ENCODE data around the gene DNAL1.
"Not testable (repeated sequence)": the region's sequence is repeated elsewhere in the genome, so short reads cannot be mapped to it uniquely, and the experiment has no call there.

The DNAL1 gene

DNA sequence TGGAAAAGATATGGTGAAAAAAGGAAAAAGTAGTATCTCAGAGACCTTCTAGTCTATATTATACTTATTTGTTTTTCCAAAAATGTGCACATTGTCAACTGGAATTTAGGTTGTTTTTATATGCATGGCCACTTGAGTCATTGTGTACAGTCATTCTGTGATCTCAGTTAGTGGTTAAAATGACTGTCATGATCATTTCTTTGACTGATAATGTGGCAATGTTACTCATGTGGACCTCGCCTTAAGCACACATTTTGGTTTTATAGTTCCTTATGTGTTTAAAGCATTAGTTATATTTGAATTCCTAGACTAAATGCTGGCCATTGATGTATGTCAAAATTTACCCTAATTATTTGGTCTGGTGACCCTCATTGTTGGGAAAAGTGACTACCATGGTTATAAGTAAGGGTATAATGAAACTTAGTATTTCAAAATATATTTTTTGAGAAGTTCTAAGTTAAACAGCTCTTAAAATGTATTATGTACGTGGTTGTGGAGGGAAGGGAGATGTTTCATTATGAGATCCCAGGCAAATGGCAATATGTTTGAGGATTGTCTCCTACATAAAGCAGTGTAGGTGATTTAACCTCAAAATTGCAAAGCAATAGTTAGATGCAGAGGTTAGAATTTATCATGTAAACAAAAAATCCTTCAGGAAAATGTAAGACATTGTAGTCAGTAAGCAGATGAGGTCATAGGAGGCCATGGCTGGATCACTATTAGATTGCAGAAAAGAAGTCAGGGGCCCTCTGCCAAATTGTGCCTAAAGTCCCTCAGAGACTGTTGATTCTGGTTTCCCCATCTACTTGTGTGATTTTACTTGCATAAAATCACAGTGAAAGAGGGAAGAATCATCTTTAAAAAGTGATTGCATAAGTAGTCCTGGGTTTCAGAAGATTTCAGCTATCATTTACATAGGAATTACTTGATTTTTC lies 51.9 kb downstream of the DNAL1 start:
- DNase-seq (ENCODE audit: low read depth in 1 of 2, low spot score in 1 of 2) = no peak

DNA sequence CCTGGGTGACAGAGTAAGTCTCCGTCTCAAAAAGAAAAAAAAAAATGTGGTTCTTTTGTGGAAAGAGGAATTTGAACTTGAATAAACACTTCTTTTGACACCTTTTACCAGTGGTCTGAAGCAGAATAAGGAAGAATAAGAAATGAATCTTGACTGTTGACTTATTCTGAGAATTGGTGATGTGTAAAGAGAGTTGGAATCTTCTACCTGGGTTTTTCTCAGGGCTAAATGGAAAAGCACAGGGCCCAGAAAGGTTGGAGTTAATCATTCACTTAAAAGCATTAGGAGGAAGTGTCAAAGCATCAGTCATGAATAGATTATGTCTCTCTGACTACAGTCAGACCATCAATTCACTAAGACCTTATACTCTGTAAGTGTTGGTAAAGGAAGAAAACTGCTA lies 55.5 kb downstream of the DNAL1 start:
- DNase-seq (ENCODE audit: low read depth in 1 of 2, low spot score in 1 of 2) = no peak

DNA sequence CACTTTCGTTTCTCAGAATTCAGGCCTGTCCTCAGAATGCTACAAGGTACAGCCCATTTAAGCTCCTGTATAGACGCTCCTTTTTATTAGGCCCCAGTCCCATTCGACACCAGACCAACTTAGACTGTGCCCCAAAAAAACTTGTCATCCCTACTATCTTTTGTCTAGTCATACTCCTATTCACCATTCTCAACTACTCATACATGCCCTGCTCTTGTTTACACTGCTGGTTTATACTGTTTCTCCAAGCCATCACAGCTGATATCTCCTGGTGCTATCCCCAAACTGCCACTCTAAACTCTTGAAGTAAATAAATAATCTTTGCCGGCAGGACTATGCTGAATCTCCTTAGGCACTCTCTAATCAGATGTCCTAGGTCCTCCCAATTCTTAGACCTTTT lies 63.3 kb downstream of the DNAL1 start:
- not testable (repeated sequence) for DNase-seq (ENCODE audit: low read depth in 1 of 2, low spot score in 1 of 2)

DNA sequence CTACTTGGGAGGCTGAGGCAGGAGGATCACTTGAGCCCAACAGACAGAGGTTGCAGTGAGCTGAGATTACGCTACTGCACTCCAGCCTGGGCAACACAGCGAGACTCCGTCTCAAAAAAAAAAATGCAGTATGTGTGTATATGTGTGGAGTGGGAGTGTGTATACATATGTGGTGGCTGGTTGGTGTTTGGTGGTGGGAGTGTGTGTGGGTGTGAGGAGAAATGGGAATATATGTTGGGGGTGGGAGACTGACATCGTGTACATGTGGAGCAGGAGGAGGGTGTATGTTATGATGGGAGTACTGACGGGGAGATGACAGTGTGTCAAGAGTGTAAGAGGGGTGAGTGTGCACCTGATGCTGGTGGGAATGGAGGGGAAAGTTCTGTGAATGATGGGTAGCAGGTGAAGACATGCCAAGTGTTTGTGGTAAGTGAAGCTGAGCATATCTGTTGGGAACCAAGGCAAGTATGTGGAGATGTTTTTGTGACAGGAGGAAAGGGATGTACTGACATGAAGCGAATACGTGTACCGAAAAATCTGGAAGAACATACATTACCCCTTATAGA lies 65.2 kb downstream of the DNAL1 start:
- DNase-seq (ENCODE audit: low read depth in 1 of 2, low spot score in 1 of 2) = no peak

DNA sequence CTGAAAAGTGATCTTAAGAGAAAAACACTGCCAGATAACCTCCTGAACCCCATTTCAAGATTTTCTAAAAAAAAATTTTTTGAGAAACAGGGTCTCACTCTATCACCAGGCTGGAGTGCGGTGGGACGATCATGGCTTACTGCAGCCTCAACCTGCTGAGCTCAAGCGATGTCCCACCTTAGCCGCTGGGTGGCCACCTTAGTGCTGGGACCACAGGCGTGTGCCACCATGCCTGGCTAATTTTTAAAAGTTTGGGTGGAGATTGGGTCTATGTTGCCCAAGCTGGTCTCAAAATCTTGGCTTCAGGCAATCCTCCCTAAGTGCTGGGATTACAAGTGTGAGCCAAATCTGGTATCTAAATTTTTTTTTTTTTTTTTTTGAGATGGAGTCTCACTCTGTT lies 66.0 kb downstream of the DNAL1 start:
- DNase-seq (ENCODE audit: low read depth in 1 of 2, low spot score in 1 of 2) = no peak

DNA sequence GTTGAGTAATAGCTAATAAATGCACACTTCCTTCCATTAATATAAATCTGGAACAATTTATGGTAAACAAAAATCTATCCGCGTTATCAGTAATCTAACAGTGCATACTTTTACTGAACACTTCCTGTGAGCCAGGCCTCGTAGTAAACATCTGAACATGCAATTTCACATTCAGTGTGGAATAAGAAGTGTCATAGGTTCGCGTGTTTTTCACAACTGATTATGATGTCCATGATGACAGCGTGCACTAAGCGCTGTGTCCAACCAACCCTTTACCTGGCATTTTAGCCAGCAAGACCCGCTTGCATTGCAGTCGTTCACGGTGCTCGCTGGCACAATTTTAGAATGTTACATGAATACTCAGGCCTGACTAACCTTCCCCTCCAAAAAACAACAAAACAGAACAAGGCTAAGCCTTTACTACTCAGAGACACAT lies 67.3 kb downstream of the DNAL1 start:
- DNase-seq (ENCODE audit: low read depth in 1 of 2, low spot score in 1 of 2) = no peak

DNA sequence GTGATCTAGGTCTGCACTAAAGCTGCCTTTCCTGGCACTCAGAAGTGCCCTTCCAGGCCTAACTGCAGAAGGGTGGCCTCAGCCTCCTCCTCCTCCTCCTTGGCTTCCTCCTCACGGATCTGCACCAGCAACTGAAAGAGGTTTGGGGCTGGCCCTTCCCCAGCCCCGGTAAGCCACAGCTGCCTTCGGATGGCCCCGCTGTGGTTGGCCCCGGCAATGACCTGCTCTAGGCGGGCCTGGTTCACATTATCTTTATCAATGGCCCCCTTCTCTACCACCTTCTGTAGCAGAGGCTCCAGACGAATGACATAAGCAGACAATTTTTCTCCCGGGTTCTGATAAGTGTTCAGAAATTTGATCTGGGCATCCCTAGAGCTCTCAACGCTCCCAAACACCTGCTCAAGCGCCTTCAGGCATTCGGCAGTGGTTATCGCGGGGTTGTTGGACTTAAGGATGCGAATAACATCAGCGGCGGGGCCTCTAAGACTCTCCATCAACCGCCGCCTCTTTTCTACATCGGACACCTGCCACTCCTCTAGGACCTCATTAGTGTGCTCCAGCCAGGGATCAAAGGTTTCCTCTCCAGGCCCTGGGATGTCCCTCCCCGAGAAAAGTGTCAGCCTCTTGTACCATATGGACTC lies 67.9 kb downstream of the DNAL1 start:
- DNase-seq (ENCODE audit: low read depth in 1 of 2, low spot score in 1 of 2) = no peak

DNA sequence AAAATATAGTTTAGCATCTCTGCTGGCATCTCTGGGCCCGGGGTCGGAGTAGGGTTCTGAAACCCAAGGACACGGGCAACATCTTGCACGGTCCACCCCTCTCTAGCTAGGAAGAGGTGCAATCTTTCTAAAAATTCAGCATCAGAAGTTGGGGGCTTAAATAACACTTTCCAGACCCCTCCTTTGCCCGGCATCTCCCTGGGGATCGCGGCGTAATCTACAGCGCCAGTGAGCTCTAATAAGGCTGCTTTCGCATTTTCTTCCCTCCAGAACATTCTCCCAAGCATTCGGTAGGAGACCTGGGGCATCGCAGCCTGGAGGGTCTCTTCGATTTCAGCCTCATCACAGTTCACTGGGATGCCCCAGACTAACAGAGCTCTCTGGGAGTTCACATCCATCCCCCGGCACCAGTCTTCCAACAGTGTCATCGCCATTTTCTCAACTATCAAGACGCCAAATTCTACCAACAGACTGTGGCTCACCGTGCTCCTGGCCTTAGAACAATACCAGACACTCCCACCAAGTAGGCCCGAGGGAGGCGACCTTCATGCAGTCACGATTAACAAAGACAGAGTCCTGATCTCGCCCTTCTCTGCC lies 68.5 kb downstream of the DNAL1 start:
- no peak for DNase-seq (ENCODE audit: low read depth in 1 of 2, low spot score in 1 of 2)

DNA sequence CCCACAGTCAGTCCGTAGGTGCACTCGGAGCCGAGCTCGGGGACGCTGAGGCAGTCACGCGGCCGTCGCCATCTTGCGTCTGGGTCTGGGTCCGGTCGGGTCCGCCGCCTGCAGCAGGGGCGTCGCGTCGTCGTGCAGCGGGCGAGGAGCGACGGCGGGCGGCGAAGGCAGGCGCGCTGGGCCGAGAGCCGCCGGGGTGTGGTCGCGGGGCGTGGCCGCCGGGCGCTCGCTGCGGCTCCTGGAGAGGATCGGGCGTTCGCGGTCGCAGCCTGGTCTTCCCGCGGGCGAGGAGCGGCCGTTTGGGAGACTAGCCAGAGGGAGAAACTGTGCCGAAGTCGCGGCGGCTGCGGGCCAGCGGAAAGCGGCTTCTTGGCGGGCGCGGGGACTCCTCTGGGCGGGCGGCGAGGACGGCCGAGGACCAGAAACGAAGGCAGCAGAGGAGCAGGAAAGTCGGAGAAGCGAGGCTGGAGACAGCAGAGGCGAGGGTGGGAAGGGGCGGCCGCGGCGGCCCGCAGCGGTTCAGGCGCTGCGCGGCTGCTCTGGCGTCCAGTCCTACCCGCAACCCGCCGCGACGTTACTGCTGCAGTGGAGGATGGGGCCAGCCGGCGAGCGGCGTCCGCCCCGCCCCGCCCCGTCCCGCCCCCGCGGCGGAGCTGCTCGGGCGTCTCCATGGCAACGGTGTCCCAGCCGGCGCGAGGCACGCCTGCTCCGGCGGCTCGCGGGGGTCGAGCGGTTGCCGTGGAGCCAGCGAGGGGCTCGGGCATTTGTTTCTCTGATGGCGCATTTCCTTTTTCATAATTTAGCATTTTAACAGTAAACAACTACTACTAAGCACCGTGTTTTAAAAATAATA lies 69.2 kb downstream of the DNAL1 start, which contains the start of gene PNMA1:
TSS of gene PNMA1 (minus strand) at position 582 of the 853 bp plus-strand sequence. CDS start 745 bp downstream, outside the sequence.
- DNase-seq (ENCODE audit: low read depth in 1 of 2, low spot score in 1 of 2) = peak; percentile 73 to 77

DNA sequence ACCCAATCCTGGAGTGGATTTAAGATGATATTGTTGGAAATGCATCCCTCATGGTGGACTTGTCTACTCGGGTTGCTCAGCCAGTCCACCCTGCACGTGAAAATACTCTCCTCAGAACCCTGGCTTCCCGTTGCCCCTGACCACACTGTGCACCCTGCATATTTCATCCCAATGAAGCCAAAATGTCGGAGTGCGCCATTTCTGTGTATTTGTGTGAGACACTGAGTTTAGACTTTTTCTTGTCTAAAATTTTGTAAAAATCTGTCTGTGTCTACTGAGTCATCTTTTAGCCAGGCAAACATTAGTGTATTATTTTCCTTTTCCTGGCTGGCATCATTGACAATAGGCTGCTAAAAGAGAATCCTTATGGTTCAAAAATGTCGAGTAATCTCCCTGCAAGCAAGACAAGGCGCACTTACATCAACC lies 69.9 kb downstream of the DNAL1 start:
- DNase-seq (ENCODE audit: low read depth in 1 of 2, low spot score in 1 of 2) = no peak

DNA sequence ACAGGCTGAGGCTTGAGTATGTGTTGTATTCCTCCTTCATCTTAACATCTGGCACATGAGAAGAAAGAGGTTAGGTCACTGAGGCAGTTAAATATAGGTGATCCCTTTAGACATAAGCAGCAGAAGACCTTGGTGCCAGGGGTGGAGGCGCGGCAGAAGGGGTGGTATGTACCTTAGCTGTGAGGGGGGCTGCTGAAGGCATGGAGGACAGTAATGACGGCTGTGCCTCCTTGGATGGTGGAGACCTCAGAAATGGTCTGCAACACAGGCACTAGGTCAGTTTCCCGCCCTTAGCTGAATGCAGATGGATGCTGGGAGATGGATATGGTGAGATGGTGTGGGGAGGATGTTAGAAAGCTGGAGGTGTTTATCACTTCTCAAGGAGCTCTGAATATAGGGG lies 70.9 kb downstream of the DNAL1 start:
- DNase-seq (ENCODE audit: low read depth in 1 of 2, low spot score in 1 of 2) = no peak

DNA sequence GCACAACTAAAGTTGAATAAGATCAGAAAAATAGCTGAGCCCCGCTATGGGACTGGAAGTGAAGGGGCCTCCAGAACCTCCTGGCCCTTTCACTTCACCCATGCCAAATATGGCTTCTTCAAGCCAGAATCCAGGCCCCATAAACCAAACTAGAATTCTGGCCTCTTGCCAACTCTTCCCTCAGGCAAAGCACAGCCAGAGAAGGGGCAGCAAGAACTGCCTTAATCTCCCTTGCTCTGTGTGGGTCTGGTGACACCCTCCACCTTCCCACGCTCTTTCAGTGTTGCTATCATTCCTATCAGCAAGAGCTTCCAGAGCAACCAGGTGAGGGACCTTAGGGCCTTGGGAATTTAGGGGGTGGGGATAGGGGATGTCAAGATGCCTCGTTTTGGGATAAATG lies 72.5 kb downstream of the DNAL1 start:
- DNase-seq (ENCODE audit: low read depth in 1 of 2, low spot score in 1 of 2) = no peak

DNA sequence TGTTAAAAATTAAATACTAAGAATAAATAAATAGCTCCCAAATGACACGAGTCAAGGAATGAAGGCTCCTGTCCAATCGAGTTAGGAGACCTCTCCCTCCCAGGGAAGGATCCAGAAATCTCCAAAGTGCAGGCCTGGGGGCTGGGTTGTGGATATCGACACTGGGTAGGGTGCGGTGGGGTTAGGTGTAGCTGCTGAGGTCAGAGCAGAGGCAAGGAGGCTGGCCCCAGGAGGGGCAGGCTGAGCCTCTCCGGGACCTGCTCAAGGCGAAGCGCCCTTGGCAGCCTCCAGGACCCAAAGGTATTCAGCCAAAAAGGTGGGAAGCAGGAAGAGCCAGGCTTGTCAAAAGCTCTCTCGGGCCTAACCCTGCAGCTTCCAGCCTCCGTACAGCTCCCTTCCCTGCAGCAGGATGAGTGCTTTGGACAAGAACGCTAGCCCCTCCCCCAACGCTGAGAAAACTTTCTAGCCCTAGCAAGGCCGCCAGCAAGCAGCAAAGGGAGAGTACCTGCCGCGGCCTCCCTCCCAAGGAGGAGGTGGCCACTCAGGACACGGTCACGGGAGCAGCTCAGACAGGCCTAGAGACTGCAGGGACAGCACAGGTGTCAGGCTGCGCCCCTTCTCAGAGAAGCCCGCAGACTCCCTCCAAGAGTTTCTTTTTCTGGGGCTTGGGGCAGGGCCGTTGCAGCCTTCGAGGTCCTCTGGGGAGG lies 73.1 kb downstream of the DNAL1 start:
- no peak for DNase-seq (ENCODE audit: low read depth in 1 of 2, low spot score in 1 of 2)

DNA sequence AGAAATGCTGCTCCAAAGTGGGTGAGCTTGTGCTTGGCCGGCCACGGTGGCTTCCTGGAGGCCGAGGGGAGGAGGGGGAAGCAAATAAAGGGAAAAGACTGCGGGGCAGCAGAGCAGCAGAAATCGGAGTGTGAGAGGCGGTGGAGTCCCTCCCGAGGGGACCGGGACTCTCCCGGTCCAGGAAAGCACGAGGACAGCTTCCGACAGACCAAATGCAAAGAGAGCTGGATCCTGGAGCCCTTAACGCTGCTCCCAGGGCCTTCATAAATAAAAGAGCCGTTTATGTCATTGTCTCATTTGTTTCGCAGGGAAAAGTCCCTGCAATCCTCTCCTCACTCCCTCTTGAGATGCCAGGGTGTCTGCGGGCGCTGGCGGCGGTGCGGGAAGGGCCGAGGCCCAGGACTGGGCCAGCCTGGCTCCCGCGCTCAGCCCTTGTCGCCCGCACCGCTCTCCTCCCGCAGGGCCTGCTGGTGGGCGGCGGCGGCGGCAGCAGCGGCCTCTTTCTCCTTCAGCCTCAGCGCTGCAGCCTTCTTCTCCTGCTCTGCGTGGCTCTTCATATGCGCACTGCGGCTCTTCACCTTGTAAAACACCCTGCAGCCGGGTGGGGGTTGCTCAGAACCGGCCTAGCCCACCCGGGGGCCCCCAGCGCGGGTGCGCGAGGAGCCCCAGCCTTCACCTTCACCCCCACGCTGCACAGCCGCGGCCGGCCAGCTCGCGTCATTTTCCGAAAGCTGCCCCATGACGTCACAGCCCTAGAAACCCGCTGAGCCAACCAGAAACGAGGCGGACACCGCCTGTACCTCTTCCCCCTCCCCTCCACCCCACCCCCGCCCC lies 73.8 kb downstream of the DNAL1 start:
- DNase-seq (ENCODE audit: low read depth in 1 of 2, low spot score in 1 of 2) = no peak

DNA sequence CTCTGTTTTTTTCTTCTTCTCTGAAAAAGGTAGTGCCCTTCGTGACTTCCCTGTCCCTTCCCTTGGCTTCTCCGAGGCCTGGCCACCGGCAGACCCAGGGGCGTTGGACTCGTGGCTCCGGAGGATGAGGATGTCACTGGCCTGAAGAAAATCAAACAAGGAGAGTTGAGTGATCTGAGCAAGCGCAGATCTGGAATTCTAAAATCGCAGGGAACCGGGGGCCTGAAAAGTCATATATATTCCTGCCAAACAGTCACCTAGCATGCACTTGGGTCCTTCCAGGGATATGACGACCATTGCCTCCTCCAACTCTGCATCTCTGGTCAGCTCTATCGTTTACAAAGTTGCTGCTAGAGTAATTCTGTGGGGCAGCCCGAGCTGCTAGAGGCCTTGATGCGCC lies 74.6 kb downstream of the DNAL1 start:
- DNase-seq (ENCODE audit: low read depth in 1 of 2, low spot score in 1 of 2) = no peak

DNA sequence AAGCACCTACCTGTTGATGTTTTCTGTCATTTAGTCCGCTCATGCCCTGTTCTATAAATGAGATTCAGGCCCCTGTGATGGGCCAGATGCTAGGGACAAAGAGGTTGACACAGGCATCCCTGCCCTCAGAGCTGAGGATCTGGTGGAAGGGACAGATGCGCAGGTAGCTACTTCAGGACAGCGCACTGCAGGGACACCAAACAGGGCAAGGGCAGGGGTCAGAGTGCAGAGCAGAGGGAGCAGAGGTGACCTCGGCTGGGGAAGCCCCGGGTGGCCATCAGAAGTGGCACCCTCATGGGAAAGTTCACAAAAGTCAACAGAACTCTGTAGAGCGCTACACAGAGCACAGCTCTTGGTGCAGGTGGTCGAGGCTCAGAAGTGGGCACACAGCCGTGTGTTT lies 75.0 kb downstream of the DNAL1 start:
- DNase-seq (ENCODE audit: low read depth in 1 of 2, low spot score in 1 of 2) = no peak

DNA sequence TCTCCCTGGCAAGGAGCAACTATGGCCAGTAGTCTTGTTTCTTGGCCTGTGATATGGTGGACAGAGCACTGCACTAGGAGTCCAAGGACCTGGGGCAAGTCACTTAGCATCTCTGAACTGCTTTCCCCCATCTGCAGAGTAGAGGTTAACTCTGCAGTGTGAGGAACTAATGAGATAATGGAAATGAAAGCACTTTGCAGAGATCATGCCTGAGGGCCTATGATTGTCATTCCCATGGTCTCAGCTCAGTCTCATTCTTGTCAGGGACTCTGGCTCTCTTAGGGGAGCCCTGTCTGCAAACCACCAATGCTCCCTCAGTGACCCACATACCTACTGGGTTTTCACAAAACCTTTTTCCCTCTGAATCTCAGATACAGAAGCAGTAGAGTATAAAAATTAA lies 75.8 kb downstream of the DNAL1 start:
- DNase-seq (ENCODE audit: low read depth in 1 of 2, low spot score in 1 of 2) = no peak

DNA sequence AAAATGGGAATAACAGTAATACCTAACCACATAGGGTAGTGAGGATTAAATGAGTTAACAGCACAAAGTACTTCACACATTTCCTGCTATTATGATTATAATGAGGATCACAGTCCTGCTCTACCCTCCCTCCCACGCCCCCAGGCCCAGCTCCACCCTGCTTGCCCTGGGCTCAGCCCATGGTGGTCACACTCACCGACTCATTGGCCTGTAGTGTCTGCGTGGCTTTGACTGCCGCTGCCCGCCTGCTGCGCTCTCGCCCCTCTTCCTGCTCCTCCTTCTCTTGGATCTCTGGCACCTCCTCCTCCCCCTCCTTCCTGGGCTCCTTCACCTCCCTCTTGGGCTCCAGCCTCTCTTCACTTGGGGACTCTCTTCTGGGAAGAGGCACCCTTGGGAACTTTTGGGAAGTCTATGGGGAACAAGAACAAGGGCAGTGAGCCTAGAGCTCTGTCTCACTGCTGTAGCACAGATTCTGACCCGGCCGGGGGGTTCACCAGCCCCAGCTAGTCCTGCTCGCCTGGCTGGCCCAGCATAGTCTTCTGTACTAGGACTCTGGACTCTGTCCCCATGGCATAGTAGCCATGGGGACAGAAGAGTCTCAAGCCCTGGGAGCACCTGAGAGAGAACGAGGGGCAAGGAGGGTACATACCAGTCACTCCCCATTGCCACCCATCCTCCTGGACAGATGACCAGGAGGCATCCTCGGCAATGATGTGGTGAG lies 76.5 kb downstream of the DNAL1 start:
- no peak for DNase-seq (ENCODE audit: low read depth in 1 of 2, low spot score in 1 of 2)

DNA sequence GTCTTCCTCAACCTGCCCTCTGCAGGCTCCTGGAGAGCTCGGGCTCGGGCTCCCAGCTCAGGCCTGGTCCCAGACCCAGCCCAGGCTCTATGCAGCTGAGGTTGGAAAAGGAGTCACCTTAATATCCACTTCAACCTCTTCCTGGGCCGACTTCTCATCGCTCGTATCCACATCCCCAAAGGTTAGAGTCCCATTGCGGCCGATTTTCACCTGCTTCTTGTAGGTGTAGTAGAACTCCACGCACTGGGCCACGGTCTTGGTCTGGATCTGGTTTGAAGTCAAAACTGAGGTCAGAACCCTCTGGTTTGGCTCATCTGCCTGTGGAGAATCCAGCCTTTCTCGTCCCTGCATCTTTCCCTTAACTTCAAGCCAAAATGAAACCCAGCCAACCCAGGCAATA lies 77.8 kb downstream of the DNAL1 start:
- DNase-seq (ENCODE audit: low read depth in 1 of 2, low spot score in 1 of 2) = no peak
